DLD1 (cell line): Measurements from ENCODE around the gene WDR18.

Source experiments
- in situ Hi-C: cut with HindIII; loops from 2 replicates; pipeline ENCODE4 v1.10.0; 2017; ENCODE audit warnings: low sequenced_read_pairs

WDR18 gene

DNA sequence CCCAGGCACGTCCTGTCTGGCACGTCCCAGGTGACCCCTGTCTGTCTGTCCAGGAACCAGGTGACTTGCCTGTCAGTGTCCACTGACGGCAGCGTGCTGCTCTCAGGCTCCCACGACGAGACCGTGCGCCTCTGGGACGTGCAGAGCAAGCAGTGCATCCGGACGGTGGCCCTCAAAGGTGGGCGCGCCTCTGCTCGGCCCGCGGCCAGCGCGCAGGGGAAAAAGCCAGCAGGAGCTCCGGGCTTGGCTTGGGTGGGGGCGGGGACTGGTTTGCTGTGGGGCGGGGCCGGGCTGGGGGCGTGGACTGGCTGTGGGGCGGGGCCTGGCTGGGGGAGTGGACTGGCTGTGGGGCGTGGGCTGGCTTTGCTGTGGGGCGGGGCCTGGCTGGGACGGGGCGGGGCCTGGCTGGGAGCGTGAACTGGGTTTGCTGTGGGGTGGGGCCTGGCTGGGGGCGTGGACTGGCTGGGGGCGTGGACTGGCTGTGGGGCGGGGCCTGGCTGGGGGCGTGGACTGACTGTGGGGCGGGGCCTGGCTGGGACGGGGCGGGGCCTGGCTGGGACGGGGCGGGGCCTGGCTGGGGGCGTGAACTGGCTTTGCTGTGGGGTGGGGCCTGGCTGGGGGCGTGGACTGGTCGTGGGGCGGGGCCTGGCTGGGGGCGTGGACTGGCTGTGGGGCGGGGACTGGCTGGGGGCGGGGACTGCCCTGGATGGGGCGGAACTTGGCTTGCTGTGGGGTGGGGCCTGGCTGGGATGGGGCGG, 7.2 kb downstream of the WDR18 start:
- in situ Hi-C loops = no loop called here

DNA sequence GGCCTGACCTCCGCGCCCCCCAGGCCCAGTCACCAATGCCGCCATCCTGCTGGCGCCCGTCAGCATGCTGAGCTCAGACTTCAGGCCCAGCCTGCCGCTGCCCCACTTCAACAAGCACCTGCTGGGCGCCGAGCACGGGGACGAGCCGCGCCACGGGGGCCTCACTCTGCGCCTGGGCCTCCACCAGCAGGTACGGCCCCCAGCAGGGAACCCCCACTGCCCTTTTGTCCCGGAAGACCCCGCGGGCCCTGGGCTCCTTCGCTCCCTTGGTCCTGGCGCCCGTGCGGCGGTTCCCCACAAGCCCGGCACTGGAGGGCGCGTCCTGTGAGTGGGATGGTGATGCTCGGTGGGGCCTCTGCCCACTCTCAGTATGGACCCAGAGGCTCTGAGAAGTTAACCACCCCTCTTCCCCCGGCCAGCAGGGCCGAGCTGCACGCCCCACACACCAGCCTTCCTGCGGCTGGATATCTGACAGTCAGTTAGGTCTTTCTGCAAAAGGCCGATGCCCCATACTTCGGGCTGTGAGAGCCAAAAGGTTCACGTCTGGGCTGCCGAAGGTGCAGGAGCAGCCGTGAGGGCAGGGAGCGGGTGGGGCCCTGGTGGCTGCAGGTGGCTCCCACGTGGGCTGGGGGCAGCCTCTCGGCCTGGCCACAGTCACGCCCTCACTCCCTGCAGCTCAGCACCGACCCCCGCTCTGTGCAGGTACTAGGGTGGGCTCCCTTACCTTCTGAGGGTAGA, 8.0 kb downstream of the WDR18 start:
- in situ Hi-C loops = no loop called here

DNA sequence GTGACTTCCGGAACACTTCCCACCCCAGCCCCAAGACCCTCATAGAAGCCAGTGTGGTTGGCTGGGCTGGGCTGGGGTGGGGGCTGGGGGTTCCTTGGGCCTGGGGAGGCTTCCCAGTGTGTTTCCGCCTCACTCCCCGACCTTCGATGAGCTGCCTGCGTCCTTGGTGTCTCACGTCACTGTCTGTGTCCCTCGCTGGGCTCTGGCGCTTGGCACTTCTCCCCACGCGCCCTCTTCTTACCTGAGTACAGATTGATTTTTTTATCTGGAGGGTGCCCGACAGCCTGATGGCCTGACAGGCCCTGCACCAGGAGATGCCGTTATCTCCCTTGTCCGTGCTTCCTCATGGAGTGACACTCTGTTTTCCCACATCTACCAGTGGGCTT, 8.5 kb downstream of the WDR18 start:
- in situ Hi-C loops = no loop called here

DNA sequence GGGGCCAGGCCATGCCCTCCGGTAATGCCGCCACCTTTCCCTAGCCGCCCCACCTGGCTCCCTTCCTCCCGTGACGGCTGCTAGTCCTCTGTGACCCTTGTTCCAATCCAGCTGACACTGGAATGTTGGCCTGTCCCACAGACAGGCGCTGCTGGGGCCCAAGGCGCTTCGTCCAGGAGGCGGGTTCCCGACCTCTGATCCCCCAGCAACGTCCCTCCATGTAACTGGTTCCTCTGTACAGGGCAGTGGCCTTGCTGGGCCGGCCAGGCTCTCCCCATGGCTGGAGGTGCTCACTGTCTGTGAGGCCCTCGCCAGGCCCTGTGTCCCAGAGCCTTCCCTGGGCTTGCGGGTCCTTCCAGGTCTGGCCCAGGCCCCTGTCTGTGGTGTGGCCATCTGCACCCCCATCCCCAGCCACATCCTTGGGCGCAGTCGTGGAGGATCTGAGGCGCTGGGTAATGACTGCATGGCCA, 9.3 kb downstream of the WDR18 start:
- in situ Hi-C loops = no loop called here

DNA sequence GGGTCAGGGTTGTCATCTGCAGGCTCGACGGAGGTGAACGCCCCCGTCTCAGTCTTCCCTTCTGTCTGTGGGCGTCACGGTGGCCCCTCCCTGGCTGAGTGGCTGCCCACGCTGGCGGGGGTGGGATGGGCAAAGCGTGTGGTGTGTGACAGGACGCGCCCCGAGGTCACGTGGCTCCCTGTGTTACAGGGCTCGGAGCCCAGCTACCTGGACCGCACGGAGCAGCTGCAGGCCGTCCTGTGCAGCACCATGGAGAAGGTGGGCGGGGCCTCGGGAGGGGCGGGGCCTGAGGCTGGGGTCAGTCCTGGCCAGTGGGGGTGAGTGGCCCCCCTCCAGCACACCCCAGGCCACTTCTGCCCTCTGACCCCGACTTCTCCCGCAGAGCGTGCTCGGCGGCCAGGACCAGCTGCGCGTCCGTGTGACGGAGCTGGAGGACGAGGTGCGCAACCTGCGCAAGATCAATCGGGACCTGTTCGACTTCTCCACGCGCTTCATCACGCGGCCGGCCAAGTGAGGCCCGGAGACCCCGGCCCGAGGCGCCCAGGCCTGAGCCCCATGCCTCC, 9.8 kb downstream of the WDR18 start:
- in situ Hi-C loops = no loop called here

DNA sequence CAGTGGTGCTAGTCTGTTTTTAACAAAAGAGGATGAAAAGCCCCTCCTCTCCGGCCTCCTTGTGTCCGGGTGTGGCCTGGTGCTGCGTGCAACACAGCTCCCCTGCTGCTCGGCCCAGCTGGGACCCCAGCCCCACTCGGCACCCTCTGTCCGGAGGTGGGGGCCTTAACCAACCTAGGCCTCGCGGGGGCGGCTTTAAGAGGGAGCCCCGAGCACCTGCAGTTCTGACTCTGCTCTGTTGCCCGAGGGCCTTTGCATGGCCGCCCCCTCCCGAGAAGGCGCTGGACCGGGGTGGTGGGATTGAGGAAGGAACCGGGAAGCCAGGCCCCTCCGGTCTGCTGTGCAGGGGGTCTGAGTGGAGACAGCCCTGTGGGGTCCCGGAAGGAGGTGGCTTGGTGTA, 10.4 kb downstream of the WDR18 start:
- in situ Hi-C loops = no loop called here

DNA sequence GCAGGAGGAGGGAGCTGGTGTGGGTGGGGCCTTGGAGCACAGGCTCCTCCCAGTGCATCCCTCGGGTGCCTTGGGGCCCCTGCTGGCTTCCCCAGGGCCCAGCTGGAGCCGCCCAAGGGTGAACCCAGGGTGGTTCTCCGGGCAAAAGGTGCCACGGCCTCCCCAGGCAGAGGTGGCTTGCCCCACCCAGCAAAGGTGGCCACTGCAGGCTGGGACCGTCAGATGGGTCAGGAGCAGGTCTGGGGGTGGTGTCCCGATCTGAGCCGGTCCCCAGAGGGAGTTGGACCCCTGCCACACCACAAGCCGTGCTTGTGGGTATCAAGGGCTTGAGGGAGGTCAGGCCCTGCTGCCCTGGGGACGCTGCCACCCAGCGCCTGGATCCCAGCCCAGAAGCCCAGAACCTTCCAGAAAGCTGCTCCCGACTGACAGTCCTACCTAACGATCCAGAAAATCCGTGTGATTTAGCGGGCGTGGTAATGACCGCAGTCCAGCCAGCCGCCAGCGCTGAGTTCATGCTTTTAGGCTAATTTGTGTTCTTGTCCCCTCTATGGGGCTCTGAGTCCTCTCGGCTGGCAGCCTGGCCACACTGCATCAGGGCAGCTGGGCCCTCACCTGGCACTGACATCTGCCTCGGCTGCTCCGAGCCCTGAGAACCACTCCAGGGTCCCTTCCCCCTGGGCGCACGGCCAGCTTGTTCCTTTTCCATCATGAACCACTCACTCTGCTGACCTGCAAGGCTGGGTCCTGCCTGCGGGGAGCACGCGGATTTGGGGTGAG, 11.1 kb downstream of the WDR18 start:
- in situ Hi-C loops = no loop called here

DNA sequence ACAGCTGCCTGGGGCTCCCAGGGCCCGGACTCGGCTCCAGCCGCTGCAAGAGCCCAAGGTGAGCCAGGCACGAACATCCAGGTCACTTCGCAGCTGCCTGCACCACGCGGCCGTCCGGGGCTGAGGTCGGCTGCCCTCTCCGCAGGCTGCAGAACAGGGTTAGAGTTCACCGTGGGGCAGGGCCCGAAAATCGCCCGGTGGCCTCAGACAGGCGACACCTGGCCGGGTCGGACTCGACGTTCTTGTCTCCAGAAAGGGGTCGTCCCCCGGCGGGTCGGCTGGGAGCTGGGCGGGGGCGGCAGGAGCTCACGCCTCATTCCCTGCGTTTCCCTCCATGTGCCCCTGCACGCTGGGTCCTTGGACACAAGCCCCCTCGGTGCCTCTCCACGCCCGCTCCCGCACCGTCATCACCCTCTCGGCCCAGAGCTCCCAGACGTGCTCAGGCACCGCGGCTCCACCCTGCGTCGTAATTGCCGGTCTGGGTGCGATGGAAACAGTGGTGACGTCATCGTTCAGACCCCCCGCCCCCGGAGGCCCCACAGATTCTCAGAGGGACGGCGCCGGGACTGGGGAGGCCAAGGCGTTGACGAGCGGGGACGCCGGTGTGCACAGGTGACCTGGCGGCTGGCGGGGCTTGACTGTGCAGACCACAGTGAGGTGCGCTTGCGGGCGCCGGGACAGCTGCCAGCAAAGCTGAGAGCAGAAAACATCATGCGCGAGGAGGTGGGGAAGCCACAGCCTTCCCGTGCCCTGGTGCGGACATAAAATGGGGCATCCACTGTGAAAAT, 12.1 kb downstream of the WDR18 start:
- in situ Hi-C loops = no loop called here

DNA sequence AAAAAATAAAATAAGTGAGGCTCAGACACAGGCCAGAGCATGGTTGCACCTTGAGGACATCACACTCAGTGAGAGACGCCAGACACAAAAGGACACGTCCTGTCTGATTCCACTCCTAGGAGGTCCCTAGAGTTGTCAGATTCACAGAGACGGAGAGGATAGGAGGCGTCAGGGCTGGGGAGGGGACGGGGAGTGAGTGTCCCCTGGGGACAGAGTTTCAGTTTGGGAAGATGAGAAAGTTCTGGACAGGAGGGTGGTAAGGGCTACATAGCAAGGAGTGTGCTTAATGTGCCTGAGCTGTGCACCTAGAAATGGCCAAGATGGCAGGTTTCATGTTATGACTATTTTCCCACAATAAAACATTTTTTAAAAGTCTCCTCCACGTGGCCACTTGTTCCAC, 13.9 kb downstream of the WDR18 start:
- in situ Hi-C loops = no loop called here

DNA sequence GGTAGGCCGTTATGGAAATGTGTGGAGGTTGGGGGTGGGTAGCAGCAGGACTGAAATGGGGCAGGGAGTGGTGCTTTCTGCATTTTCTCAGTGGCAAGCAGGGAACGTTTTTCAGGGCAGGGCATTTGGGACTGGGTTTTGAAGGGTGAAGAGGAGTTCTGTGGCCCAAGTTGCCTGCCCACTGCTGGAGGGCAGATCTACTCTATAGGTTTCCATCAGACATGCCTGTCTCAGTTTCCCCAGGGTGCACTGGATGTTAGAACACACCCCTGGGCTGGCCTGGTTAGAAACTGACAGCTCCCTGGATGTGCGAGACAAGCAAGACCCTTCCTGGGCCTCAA, 15.2 kb downstream of the WDR18 start:
- in situ Hi-C loops = no loop called here

DNA sequence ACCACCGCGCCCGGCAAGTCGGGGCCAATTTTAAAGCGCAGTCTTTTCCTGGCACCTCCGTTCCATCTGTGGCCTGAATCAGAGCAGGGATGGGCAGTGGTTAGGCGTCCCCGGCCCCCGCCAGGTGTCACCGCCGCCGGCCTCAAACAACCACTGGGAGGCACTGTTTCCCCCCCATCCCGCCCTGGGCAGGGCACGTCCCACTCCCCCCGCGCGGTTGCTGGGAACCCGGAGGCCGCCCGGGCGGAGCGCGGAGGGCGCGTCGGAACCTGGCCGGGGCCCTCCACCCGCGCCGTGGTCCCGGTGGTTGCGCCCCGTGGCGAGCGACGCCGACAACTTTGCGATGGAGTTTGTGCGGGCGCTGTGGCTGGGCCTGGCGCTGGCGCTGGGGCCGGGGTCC, 15.9 kb downstream of the WDR18 start, which contains the start of gene GRIN3B:
TSS of gene GRIN3B (plus strand) at position 325 of the 400 bp plus-strand sequence. CDS start at position 344, 19 bp downstream.
- in situ Hi-C loops = no loop called here

DNA sequence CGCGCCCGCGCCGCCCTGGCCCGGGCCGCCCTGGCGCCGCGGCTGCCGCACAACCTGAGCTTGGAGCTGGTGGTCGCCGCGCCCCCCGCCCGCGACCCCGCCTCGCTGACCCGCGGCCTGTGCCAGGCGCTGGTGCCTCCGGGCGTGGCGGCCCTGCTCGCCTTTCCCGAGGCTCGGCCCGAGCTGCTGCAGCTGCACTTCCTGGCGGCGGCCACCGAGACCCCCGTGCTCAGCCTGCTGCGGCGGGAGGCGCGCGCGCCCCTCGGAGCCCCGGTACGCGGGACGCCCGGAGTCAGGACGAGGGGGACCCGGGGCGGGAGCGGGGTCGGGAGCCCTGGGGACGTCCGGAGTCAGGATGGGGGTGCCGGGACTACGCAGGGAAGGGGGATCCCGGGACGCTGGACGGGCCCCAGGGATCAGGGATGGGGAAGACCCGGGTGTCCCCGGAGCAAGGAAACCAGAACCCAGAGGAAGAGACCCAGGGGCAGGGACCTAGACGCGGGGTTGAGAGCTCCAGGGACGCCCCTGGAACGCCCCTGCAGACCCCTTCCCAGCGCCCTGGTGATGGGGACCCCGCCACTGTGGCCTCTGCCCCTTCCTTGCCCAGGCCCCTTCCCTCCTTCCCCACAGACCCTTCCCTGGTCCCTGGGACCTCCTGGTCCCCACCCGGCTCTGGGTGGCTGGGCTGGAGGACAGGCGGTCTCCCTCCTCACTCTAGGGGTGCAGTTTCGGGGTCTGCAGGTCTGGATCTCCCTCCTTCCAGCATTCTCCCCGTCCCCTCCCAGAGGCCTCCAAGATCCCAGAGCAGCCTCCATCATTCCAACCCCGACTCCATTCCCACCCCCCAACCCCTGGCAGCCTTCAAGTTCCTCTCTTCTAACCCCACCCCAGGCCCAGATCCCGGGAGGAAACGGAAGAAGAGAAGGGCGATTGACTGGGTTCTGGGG, 16.7 kb downstream of the WDR18 start:
- in situ Hi-C loops = no loop called here

DNA sequence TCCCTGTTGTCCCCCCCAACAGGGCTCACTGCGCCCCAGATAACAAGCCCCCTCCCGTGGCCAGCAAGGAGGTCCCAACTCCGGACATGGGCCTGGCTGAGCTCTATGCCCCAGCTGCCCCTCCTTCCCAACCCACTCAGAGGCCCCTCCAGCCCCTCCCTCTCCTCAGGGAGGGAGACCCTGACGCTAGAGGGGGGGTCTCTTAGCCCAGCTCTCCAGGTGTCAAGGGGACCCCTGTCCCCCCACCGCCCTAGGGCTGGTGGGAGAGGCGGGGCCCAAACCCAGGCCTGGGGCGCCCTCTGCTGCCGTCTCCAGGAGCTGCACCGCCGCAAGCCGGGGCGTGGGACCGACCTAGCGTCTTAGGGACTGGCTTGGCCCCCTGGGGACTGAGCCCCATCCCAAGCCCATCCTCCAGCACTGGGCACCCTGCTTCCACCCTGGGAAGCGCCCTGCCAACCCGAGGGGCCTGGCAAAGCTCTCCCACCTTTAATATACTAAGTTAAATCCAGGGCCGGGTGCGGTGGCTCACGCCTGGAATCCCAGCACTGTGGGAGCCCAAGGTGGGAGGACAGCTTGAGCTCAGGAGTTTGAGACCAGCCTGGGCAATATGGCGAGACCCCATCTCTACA, 17.5 kb downstream of the WDR18 start:
- in situ Hi-C loops = no loop called here

DNA sequence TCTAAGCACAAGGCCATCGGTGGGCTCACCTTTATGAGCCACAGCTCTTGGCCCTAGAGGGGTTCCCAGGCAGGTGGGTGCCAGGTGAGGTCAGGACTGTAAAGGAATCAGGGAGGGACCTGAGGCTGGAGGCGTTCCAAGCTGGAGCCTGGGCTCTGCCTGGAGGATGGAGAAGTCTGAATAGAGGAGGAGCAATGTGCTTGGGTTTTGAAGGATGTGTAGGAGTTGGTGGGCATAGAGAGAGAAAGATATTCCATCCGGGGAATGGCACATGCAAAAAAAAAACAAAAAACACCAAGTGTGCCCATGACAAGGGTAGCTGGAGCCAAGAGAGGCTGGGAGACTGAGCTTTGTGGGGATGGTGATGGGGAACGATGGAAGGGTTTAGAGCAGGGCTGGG, 18.5 kb downstream of the WDR18 start:
- in situ Hi-C loops = no loop called here

DNA sequence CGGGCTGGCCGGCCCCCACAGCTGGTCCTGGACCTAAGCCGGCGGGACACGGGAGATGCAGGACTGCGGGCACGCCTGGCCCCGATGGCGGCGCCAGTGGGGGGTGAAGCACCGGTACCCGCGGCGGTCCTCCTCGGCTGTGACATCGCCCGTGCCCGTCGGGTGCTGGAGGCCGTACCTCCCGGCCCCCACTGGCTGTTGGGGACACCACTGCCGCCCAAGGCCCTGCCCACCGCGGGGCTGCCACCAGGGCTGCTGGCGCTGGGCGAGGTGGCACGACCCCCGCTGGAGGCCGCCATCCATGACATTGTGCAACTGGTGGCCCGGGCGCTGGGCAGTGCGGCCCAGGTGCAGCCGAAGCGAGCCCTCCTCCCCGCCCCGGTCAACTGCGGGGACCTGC, 19.1 kb downstream of the WDR18 start:
- in situ Hi-C loops = no loop called here

DNA sequence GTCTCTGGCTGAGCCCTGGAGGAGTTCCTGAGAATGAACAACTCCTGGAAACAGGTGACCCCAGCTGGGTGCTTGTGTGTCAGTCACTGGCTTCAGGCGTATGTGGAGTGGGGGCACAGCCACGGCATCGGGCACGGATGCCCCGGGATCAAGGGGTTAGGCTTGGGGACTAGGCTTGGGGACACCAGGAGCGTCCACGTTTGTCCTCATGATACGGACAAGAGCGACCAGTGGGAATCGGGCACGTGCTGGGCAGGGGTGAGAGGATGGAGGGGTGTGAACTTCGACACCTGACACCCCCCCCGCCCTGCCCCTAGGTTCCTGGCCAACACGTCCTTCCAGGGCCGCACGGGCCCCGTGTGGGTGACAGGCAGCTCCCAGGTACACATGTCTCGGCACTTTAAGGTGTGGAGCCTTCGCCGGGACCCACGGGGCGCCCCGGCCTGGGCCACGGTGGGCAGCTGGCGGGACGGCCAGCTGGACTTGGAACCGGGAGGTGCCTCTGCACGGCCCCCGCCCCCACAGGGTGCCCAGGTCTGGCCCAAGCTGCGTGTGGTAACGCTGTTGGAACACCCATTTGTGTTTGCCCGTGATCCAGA, 20.2 kb downstream of the WDR18 start:
- in situ Hi-C loops = no loop called here

DNA sequence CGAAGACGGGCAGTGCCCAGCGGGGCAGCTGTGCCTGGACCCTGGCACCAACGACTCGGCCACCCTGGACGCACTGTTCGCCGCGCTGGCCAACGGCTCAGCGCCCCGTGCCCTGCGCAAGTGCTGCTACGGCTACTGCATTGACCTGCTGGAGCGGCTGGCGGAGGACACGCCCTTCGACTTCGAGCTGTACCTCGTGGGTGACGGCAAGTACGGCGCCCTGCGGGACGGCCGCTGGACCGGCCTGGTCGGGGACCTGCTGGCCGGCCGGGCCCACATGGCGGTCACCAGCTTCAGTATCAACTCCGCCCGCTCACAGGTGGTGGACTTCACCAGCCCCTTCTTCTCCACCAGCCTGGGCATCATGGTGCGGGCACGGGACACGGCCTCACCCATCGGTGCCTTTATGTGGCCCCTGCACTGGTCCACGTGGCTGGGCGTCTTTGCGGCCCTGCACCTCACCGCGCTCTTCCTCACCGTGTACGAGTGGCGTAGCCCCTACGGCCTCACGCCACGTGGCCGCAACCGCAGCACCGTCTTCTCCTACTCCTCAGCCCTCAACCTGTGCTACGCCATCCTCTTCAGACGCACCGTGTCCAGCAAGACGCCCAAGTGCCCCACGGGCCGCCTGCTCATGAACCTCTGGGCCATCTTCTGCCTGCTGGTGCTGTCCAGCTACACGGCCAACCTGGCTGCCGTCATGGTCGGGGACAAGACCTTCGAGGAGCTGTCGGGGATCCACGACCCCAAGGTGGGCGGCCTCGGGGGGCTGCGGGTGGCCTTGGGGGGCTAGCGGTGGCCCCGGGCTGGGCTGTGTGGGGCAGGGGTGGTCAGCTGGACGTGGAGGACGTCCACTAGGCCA, 20.9 kb downstream of the WDR18 start:
- in situ Hi-C loops = no loop called here
